Measurements from ENCODE around the gene CELF3.

The CELF3 gene

DNA sequence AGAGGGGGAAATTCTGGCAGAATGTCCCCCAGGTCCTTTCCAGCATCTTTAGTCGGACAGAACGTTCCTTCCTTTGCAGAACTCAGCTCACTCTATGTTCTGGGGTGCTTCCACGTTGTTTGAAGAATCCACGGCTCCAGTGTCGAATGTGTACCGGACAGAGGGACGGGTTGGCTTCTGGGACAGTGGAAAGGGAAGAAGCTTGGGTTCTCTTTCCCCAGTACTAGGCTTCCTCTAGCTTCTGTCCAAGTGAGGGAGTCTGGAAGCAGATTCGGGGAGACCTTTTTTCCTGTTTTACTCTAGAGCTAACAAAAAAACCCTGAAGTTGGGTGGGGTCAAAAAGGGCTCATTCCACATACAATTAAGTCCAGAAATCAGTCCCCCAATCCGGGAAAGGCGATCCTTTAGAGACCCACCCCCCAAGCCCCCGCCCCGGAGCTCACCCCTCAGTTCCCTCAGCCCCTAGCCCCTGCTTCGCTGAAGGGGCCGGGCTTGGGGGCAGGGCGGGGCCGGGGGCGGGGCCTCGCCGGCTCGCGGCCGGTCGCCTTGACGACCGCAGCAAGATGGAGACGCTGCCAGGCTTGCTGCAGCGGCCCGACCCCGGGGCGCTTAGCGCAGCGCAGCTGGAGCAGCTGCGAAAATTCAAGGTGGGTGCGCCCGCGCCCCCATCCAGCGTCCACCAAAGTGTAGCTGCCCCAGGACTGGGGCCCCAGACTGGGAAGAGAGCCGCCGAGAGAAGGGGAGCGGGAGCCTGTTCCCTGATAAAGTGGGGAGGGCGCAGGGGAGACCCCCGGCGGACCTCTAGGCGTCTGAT lies 4.6 kb upstream of the CELF3 start, which contains the start of gene RIIAD1:
Gene RIIAD1, plus strand, starts transcription at position 549 of the 814 bp plus-strand sequence. Its CDS starts 15 bp downstream, at position 564.
- DNase-seq (ENCODE audit: low spot score) = peak; percentile 91

DNA sequence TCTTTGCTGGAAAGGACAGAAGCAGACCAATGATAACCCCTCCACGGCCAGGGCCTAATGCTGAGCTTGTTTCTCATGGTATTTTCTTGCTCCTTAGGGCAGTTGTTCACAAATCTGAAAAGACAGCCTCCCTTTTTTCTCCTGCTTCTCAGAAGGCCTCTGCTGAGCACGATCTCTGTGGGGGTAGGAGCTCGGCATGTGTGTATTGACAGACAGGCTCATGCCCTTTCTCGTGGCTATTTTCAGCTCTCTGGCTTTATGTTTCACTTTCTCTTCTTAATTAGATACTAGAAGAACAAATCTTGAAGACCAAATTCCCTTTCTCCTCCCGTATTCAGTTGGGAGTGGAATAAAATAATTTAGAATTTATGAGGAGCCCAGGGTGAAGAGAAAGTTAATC lies 4.0 kb upstream of the CELF3 start:
- DNase-seq (ENCODE audit: low spot score) = peak; percentile 64

GRCh38 chr1:151720125-151720524 lies 3.5 kb upstream of the CELF3 start:
- DNase-seq (ENCODE audit: low spot score) = no peak

- no peak for DNase-seq (ENCODE audit: low spot score)
These were observed 2.1 kb upstream of the CELF3 start for GRCh38 chr1:151718666-151719065.

GRCh38 chr1:151718011-151718431 lies 1.4 kb upstream of the CELF3 start:
- DNase-seq (ENCODE audit: low spot score) = no peak

DNA sequence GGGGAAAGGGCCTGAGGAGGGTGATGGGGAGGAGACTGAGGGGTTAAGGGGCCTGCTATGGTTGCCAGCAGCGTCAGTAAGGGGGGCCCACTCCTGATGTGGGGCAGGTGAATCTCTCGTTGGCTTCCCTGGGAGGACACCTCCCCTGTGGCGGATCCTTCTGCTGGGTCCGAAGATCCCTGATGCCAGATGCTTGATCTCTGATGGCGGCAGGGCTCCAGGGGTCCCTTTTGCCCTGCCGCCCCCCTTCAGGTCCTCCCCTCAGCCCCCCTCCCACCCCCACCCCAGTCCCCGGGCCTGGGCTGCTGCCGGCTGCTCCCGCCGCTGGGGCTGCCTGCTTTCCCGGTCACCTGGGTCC lies 219 bp downstream of the CELF3 start:
- no peak for DNase-seq (ENCODE audit: low spot score)

DNA sequence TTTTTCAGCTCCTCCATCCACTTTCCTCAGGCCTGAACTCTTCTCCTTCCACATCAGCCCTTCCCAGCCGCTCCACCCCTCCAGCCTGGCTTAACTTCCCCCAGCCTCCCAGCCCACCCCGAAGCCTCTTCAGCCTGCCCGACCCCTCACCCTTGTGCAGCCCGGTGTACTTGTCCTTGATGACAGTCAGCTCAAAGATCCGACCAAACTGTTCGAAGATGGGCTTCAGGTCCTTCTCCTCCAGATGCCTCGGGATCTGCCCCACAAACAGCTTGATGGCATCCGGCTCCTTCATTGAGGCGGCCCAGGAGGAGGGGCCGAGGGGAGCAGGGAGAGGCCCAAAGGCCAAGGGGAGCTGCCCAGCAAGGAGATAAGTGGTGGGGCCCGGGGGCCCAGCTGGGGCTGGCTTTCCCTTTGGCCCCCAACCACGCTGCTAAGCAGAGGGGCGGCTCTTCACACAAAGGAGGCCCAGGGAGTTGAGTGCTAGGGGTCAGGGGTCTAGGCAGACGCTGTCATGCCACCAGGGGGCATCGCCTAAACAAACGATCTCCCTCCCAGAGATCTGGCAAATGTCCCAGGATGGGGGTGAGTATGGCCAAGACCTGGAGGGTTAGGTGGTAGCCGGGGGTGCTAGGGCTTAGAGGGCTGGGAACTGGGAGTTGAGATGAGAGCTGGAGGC lies 738 bp downstream of the CELF3 start:
- no peak for DNase-seq (ENCODE audit: low spot score)

GRCh38 chr1:151714820-151715725 lies 1.5 kb downstream of the CELF3 start:
- no peak for DNase-seq (ENCODE audit: low spot score)

DNA sequence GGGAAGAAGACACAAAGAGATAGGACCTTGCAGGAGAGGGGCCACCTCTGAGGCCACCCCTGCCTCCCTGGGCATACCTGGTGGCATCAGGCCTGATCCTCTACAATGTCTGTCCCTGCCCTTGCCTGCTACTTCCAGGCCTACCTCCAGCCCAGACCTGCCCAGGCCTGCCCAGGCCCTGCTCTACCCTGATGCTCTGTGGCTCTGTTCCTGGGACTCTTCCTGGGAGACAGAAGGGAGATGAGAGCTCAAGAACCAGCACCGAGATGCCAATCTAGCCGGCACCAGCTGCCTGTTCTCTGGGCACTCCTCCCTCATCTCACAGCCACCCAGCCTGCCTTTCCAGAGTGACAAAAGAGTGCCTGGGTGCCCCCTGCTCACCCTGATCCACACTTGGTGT lies 2.7 kb downstream of the CELF3 start:
- no peak for DNase-seq (ENCODE audit: low spot score)

GRCh38 chr1:151713044-151713443 lies 3.6 kb downstream of the CELF3 start:
- DNase-seq (ENCODE audit: low spot score) = no peak

- DNase-seq (ENCODE audit: low spot score) = no peak
These were observed 4.7 kb downstream of the CELF3 start for GRCh38 chr1:151711951-151712350.

GRCh38 chr1:151711044-151711800 lies 5.4 kb downstream of the CELF3 start:
- no peak for DNase-seq (ENCODE audit: low spot score)

- DNase-seq (ENCODE audit: low spot score) = peak; percentile 56
These were observed 6.3 kb downstream of the CELF3 start for GRCh38 chr1:151710187-151710840.

GRCh38 chr1:151708891-151709290 lies 7.7 kb downstream of the CELF3 start:
- no peak for DNase-seq (ENCODE audit: low spot score)

- no peak for DNase-seq (ENCODE audit: low spot score)
These were observed 9.0 kb downstream of the CELF3 start for GRCh38 chr1:151707541-151708065.

DNA sequence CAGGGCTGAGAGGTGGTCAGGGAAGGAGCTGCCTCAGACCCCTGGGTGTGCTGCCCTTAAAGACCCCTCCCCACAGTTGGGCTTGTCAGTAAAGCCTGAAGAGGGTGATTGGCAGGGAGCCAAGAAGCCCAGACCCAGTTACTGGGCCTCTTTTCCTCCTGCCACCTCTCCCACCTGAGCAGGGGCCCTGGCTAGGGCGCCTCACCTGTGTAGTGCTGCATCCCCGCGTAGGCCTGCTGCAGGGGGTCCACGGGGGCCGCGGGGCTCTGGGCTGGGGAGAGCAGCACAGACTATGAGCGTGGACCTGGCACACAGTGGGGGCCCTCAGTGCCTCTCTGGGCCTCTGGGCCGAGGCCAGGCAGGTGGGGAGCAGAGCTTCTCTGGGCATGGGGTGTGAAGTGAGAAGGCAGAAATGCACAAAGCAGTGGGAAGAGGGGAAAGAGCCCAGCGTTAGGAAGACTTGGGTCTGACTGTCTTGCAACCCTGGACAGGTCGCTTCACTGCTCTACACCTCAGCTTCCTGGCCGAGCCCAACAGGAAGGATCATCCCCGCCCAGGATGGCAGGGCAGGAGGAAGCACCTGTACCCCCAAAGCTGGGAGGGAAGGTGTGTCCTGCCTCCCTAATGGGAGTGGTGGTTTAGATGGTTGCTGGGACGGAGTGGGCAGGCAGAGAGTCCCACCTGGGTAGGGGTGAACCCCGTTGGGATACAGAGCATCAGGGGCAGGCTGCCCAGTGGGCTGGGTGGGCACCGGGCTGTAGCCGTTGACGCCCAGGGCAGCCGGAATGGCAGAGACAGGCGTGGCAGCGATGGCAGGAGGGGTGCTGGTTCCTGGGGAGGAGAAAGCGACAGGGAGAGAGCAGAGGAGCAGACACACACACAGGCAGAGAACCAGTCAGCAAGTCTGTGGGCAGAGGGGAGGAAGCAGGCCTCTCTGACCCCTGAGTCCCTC lies 9.9 kb downstream of the CELF3 start:
- DNase-seq (ENCODE audit: low spot score) = no peak

- DNase-seq (ENCODE audit: low spot score) = no peak
These were observed 10.7 kb downstream of the CELF3 start for GRCh38 chr1:151705753-151706463.

DNA sequence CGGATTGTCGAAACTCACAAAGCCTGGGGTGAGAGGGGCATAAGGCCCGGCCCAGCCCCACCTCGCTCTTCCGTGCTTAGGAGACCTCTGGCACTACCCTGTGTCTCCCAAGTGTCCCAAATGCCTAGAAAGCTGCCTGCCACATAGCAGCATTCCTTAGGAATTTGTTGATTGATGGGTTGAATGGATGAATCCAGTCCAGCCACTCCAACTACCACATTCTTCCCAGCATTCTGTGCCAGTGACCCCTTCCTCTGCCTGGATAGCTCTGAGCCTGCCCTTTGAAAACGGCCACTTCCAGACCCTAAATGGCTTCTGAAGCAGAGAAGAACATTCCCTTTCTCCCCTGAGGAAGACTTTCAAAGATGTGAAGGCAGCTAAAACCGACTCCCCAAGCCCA lies 11.5 kb downstream of the CELF3 start:
- no peak for DNase-seq (ENCODE audit: low spot score)

- DNase-seq (ENCODE audit: low spot score) = no peak
These were observed 12.4 kb downstream of the CELF3 start for GRCh38 chr1:151704246-151704645.
